Endothelial cell of umbilical vein (primary cell): ENCODE measurements around the gene NUP160. TPM values are rescaled to one million over a fixed set of nuclear protein-coding genes. Genes with fewer than 3 reads are reported as not detected.

Experiments
- BruUV-seq: library from RNA; stranded (reverse); fragments of 400-500 nt; replicated peaks from 2 replicates; lab custom pipeline; 2021; lab: Mats Ljungman, UMichigan
- CTCF ChIA-PET: fragments of 300-600, 350-600 bp; sonication (Branson Sonifier 250); formaldehyde crosslinking; loops from one replicate; lab custom pipeline; 2021; ENCODE audit warnings: antibody characterized with exemption, inconsistent platforms; lab: Charles Lee
- POLR2A ChIA-PET: fragments of 300-600, 350-600 bp; sonication (Branson Sonifier 250); formaldehyde crosslinking; loops from one replicate; lab custom pipeline; 2021; ENCODE audit warnings: antibody characterized with exemption, inconsistent platforms; lab: Charles Lee
- DNase-seq: peaks from one replicate; pipeline ENCODE4 v3.0.0-alpha.2; 2011; ENCODE audit warnings: low read depth, low spot score
- FAIRE-seq: peaks from 2 replicates; lab custom pipeline; 2011; peaks lifted over from hg19 to GRCh38; lab: Jason Lieb, UNC
- H2AFZ ChIP-seq: 2 replicates; pipeline ENCODE4 v1.6.0; 2012; ENCODE audit warnings: low read depth, low read length, control low read depth, inconsistent platforms
- H3K27ac ChIP-seq: 2 replicates; pipeline ENCODE4 v1.5.1; 2011; ENCODE audit warnings: low read depth, mild to moderate bottlenecking, control low read depth, low read length, moderate library complexity; ENCODE audit not compliant: insufficient read depth
- H3K27me3 ChIP-seq, 2 experiments: 2 replicates each; pipeline versions ENCODE4 v1.6.0 to v1.6.1; 2011; ENCODE audit warnings: low read length in 2 of 2, mixed read lengths in 1 of 2; ENCODE audit not compliant: control insufficient read depth in 2 of 2, insufficient read depth in 2 of 2
- H3K36me3 ChIP-seq, 2 experiments: 2 replicates in 1 of 2; 3 replicates in 1 of 2; pipeline ENCODE4 v1.5.1; 2011; ENCODE audit warnings: low read length in 2 of 2, mild to moderate bottlenecking in 1 of 2, moderate library complexity in 1 of 2; ENCODE audit not compliant: control insufficient read depth in 2 of 2, insufficient read depth in 2 of 2; ENCODE audit errors: extremely low read depth in 1 of 2
- H3K4me1 ChIP-seq: 3 replicates; pipeline ENCODE4 v1.5.1; 2011; ENCODE audit warnings: mild to moderate bottlenecking, low read length; ENCODE audit not compliant: control insufficient read depth, insufficient read depth; ENCODE audit errors: extremely low read depth
- H3K4me2 ChIP-seq: 2 replicates; pipeline ENCODE4 v1.6.1; 2011; ENCODE audit warnings: low read length, control low read depth, mixed read lengths; ENCODE audit not compliant: insufficient read depth
- H3K4me3 ChIP-seq, 3 experiments: fragments of 200-600 bp in 1 of 3; sonication (generic), shearing (Covaris generic) in 1 of 3; replicated peaks in 1 of 3; 2 replicates each; pipeline ENCODE4 v1.5.1; 2011 to 2016; ENCODE audit warnings: control low read depth in 3 of 3, low read length in 3 of 3, mild to moderate bottlenecking in 2 of 3, inconsistent platforms in 1 of 3, low read depth in 1 of 3, moderate library complexity in 1 of 3; ENCODE audit not compliant: insufficient read depth in 1 of 3
- H3K79me2 ChIP-seq: 2 replicates; pipeline ENCODE4 v1.6.0; 2012; ENCODE audit warnings: low read length, inconsistent platforms; ENCODE audit not compliant: control insufficient read depth, insufficient read depth
- H3K9ac ChIP-seq: replicated peaks from 2 replicates; pipeline ENCODE3; 2011; ENCODE audit warnings: low read length, control low read depth; ENCODE audit not compliant: insufficient read depth; ENCODE audit errors: extremely low read depth
- H3K9me1 ChIP-seq: replicated peaks from 3 replicates; pipeline ENCODE4 v1.6.0; 2011; ENCODE audit warnings: mild to moderate bottlenecking, low read length; ENCODE audit not compliant: control insufficient read depth, insufficient read depth; ENCODE audit errors: extremely low read depth
- H3K9me3 ChIP-seq: replicated peaks from 2 replicates; pipeline ENCODE4 v1.5.1; 2012; ENCODE audit warnings: low read length, inconsistent platforms; ENCODE audit not compliant: control insufficient read depth, insufficient read depth
- H4K20me1 ChIP-seq: replicated peaks from 2 replicates; pipeline ENCODE3; 2011; ENCODE audit warnings: mild to moderate bottlenecking, low read length; ENCODE audit not compliant: control insufficient read depth, insufficient read depth; ENCODE audit errors: extremely low read depth
- CTCF ChIP-seq, 2 donors: IDR thresholded peaks; 1 replicate in 1 of 2; 2 replicates in 1 of 2; pipeline ENCODE4 v1.5.1; 2011; ENCODE audit warnings: low read length in 2 of 2, mild to moderate bottlenecking in 2 of 2, moderate library complexity in 2 of 2, control low read depth in 1 of 2, inconsistent platforms in 1 of 2, low read depth in 1 of 2; ENCODE audit not compliant: insufficient read depth in 1 of 2; ENCODE audit errors: extremely low read depth in 1 of 2
- FOS ChIP-seq: IDR thresholded peaks from 2 replicates; pipeline ENCODE4 v1.6.1; 2011; ENCODE audit warnings: mild to moderate bottlenecking, low read length, moderate library complexity, borderline replicate concordance; ENCODE audit not compliant: insufficient read depth
- JUN ChIP-seq: IDR thresholded peaks from 2 replicates; pipeline ENCODE4 v1.6.1; 2011; ENCODE audit warnings: borderline replicate concordance, low read depth; ENCODE audit not compliant: insufficient read length, insufficient read depth
- MAX ChIP-seq: IDR thresholded peaks from 2 replicates; pipeline ENCODE4 v1.6.1; 2011; ENCODE audit not compliant: insufficient read depth, insufficient read length
- MYC ChIP-seq: IDR thresholded peaks from one replicate; pipeline ENCODE4 v1.6.1; 2011; ENCODE audit warnings: mild to moderate bottlenecking, low read depth, low read length
- POLR2A ChIP-seq: IDR thresholded peaks from 2 replicates; pipeline ENCODE4 v1.6.1; 2012; ENCODE audit warnings: low read depth, mild to moderate bottlenecking, control low read depth, low read length
- POLR2AphosphoS5 ChIP-seq: IDR thresholded peaks from 2 replicates; pipeline ENCODE4 v1.6.1; 2012; ENCODE audit warnings: low read depth, mild to moderate bottlenecking, control low read depth, low read length, moderate library complexity; ENCODE audit not compliant: insufficient read depth
- dilution Hi-C: fragments of 300-500 bp; cut with MboI; formaldehyde crosslinking; loops from one replicate; pipeline ENCODE4 v1.15.0; 2019; ENCODE audit warnings: low sequenced_read_pairs; ENCODE audit not compliant: extremely low pct_ligation_motif_present
- intact Hi-C: fragments of 100-400 bp; cut with micrococcal nuclease; formaldehyde crosslinking; loops from one replicate; pipeline ENCODE4 v1.10.0; 2022
- polyA plus RNA-seq, 4 experiments: library from polyadenylated mRNA; depleted of rRNA in 3 of 4; stranded (reverse) in 3 of 4; unstranded in 1 of 4; fragments of >200 nt; gene quantifications; 2 replicates each; pipeline versions ENCODE4 v1.2.1 to v1.2.3, GENCODE V29; 2011 to 2012; ENCODE audit warnings: missing spikeins in 1 of 4
- total RNA-seq: library from RNA; stranded (reverse); gene quantifications from 2 replicates; pipeline ENCODE4 v1.2.3, GENCODE V29; 2021

Gene NUP160
- total and polyA plus RNA-seq, 2 donors (not counting 3 experiments of a cell fraction or from before 2014, with no cell fraction given): 15.4 to 39.6 TPM

DNA sequence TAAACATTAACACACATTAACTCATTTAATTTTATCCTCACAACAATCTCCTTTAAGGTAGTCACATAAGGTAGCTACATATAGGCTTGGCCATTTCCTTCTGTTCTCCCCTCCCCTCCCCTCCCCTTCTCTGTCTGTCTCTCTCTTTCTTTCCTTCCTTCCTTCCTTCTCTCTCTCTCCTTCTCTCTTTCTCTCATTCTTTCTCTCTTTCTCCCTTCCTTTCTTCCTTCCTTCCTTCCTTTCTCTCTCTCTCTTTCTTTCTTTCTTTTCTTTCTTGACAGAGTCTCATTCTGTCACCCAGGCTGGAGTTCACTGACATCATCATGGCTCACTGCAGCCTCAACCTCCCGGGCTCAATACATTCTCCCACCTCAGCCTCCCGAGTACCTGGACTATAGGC lies 22.3 kb upstream of the NUP160 start:
- no peak overlapping the region for H3K9ac ChIP-seq
- H3K27me3 ChIP-seq: no peaks in the 10 kb centered on the region
- H3K4me3 ChIP-seq: no peak overlapping the region
- dilution Hi-C loops (no loop called here), intact Hi-C loops (no loop called here)
- H3K36me3 ChIP-seq: no peaks in the 10 kb centered on the region
- DNase-seq (no peak), FAIRE-seq (no peak)
- CTCF ChIA-PET: no interaction called here
- H3K4me1 ChIP-seq: peaks cover 10% of the 10 kb centered on the region
- H3K4me2 ChIP-seq: no peak overlapping the region
- POLR2A ChIA-PET: no interaction called here
- H3K27ac ChIP-seq: no peak overlapping the region
- H4K20me1 ChIP-seq: no peaks in the 10 kb centered on the region
- H3K9me3 ChIP-seq: no peaks in the 10 kb centered on the region
- no peak overlapping the region for H2AFZ ChIP-seq
- TF ChIP-seq MYC: no peak
- TF ChIP-seq MAX: no peak
- TF ChIP-seq POLR2AphosphoS5: no peak
- TF ChIP-seq JUN: no peak
- no peak for TF ChIP-seq FOS
- TF ChIP-seq POLR2A: no peak
- no peaks in the 10 kb centered on the region for H3K79me2 ChIP-seq
- no TSS peak for BruUV-seq
- H3K9me1 ChIP-seq: no peaks in the 10 kb centered on the region

DNA sequence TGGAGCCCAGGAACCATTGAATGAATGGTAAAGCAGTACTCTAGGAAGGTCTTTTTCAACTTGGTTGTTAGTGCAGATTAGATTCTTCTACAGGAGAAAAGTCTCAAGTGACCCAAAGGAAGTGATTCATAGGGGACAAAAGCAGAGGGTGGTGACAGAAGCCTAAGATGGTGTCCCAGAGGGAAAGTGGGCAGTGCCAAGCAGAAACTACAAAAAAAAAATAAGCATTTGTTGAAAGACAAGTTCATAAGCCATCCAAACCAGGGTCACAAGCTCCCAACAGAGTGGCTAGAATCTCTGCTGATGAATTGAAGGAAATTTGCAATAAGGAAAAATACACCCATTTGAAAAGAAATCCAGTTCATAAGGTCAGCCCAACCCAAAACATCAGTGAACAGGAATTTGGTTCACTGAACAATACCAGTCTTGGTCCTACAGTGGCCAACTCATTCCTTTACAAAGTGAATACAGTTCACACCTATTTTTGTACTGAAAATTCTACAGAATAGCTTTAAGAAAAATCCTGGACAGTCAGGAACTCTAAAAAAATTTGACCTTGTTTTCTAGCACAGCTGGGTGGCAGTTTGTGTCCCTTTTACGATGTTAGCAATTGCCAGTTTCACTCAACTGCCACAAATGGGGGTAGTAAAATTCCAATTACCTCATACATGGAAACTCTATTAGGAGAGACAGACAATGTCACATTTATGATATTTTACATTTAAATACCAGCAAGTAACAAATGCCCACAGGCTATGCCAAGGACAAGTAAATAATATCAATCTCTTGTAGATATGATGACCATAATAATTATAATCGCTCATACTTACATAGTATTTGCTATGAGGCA lies 21.6 kb upstream of the NUP160 start:
- H3K9ac ChIP-seq: no peak overlapping the region
- no peak overlapping the region for H2AFZ ChIP-seq
- ChIA-PET CTCF (no interaction called here), POLR2A (no interaction called here)
- dilution Hi-C loops (no loop called here), intact Hi-C loops (no loop called here)
- no peak overlapping the region for H3K27ac ChIP-seq
- no peaks in the 10 kb centered on the region for H3K79me2 ChIP-seq
- peak; percentile 17 for TF ChIP-seq JUN
- no peak for TF ChIP-seq CTCF (IDR thresholded peaks at IDR 0.05; ENCODE audit: extremely low read depth in 1 of 2, insufficient read depth in 1 of 2, low read depth in 1 of 2, low read length in 2 of 2)
- H4K20me1 ChIP-seq: no peaks in the 10 kb centered on the region
- FAIRE-seq (peak; percentile 89), DNase-seq (peak; percentile 37)
- H3K4me2 ChIP-seq: peak overlapping the region; percentile 23
- no TSS peak for BruUV-seq
- peaks cover 14% of the 10 kb centered on the region for H3K4me1 ChIP-seq
- no peaks in the 10 kb centered on the region for H3K36me3 ChIP-seq
- H3K9me3 ChIP-seq: no peaks in the 10 kb centered on the region
- no peaks in the 10 kb centered on the region for H3K27me3 ChIP-seq
- H3K4me3 ChIP-seq: no peak overlapping the region
- no peaks in the 10 kb centered on the region for H3K9me1 ChIP-seq
